ENCODE measurements around the gene VDR.

DNA sequence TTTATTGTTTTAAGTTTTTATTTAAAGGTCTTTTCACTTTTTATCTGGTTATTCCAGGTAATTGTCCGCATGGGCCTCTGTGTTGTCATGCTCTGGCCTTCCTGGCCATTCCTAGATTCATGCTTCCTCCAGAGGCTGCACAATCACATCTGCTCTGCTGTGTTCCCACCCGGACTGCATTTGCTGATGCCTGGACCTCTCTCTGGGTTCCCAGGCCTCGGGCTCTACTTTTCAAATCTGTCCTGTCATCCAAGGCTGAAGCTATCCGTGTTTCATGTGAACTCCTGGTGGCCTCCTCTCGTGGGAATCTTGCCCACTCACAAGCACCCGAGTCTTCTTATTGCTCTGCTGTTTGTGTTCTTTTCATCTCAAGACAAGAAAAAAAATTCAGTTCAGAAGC is 16.1 kb upstream of the VDR start:
- TF ChIP-seq POLR2AphosphoS5 (IDR thresholded peaks at IDR 0.05) (no peak), POLR2A (IDR thresholded peaks at IDR 0.05) (no peak)
- TF ChIP-seq, protein P1, sequence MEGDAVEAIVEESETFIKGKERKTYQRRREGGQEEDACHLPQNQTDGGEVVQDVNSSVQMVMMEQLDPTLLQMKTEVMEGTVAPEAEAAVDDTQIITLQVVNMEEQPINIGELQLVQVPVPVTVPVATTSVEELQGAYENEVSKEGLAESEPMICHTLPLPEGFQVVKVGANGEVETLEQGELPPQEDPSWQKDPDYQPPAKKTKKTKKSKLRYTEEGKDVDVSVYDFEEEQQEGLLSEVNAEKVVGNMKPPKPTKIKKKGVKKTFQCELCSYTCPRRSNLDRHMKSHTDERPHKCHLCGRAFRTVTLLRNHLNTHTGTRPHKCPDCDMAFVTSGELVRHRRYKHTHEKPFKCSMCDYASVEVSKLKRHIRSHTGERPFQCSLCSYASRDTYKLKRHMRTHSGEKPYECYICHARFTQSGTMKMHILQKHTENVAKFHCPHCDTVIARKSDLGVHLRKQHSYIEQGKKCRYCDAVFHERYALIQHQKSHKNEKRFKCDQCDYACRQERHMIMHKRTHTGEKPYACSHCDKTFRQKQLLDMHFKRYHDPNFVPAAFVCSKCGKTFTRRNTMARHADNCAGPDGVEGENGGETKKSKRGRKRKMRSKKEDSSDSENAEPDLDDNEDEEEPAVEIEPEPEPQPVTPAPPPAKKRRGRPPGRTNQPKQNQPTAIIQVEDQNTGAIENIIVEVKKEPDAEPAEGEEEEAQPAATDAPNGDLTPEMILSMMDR (IDR thresholded peaks at IDR 0.05) = no peak
